Activated T-helper 9 cell treated with anti-CD3 and anti-CD28 coated beads, Interleukin-2, amount 50 U/mL, for 16 hours (primary cell): ENCODE data around the gene S100A10.

Experiments used
- DNase-seq: peaks from one replicate; pipeline ENCODE4 v3.0.0-alpha.2; 2020; ENCODE audit warnings: low read depth

Gene S100A10

GRCh38 chr1:151935894-151936602, 57.6 kb downstream of the S100A10 start:
- DNase-seq = no peak

GRCh38 chr1:151935154-151935553, 58.5 kb downstream of the S100A10 start:
- DNase-seq = no peak

GRCh38 chr1:151934048-151934493, 59.6 kb downstream of the S100A10 start:
- no peak for DNase-seq
